H1 (cell line): ENCODE results near the gene PTK6. TPM values are rescaled to one million over a fixed set of nuclear protein-coding genes. Genes with fewer than 3 reads are reported as not detected.

ENCODE experiments used
- CTCF ChIA-PET: fragments of 300-600 bp; sonication (Branson Sonifier 250); formaldehyde crosslinking; loops from one replicate; lab custom pipeline; 2021; ENCODE audit not compliant: partially characterized antibody; lab: Charles Lee
- POLR2A ChIA-PET: fragments of 300-600 bp; sonication (Branson Sonifier 250); formaldehyde crosslinking; loops from one replicate; lab custom pipeline; 2021; ENCODE audit warnings: inconsistent platforms; ENCODE audit not compliant: partially characterized antibody; lab: Charles Lee
- DNase-seq, 2 experiments: peaks; one replicate each; pipeline versions ENCODE4 v3.0.0 to v3.0.0-alpha.2; 2010 to 2022; ENCODE audit warnings: low spot score in 2 of 2, low read depth in 1 of 2, mixed read lengths in 1 of 2
- FAIRE-seq: peaks from 2 replicates; lab custom pipeline; 2011; peaks lifted over from hg19 to GRCh38; lab: Jason Lieb, UNC
- H2AFZ ChIP-seq: 2 replicates; pipeline ENCODE4 v1.8.1; 2012; ENCODE audit warnings: low read length, inconsistent platforms
- H2AK5ac ChIP-seq: 2 replicates; pipeline ENCODE4 v1.6.1; 2013; ENCODE audit warnings: low read depth, low read length
- H2BK120ac ChIP-seq: replicated peaks from 2 replicates; pipeline ENCODE3; 2013; ENCODE audit warnings: low read depth, low read length, inconsistent platforms
- H2BK12ac ChIP-seq: 2 replicates; pipeline ENCODE4 v1.6.1; 2013; ENCODE audit warnings: low read depth, low read length
- H2BK15ac ChIP-seq: 2 replicates; pipeline ENCODE4 v1.6.1; 2013; ENCODE audit warnings: low read length
- H2BK20ac ChIP-seq: 2 replicates; pipeline ENCODE4 v1.6.1; 2013; ENCODE audit warnings: low read length
- H2BK5ac ChIP-seq: 2 replicates; pipeline ENCODE4 v1.6.1; 2013; ENCODE audit warnings: low read depth, low read length
- H3K14ac ChIP-seq: 2 replicates; pipeline ENCODE4 v1.6.1; 2013; ENCODE audit warnings: inconsistent platforms; ENCODE audit not compliant: insufficient read length
- H3K18ac ChIP-seq: 2 replicates; pipeline ENCODE4 v1.6.1; 2013; ENCODE audit warnings: low read length; ENCODE audit errors: extremely low read depth
- H3K23ac ChIP-seq: 2 replicates; pipeline ENCODE4 v1.6.1; 2013; ENCODE audit warnings: inconsistent platforms; ENCODE audit not compliant: insufficient read length
- H3K23me2 ChIP-seq: 2 replicates; pipeline ENCODE4 v1.6.1; 2013; ENCODE audit warnings: low read depth, low read length
- H3K27ac ChIP-seq: 2 replicates; pipeline ENCODE4 v1.6.1; 2011; ENCODE audit warnings: low read depth, low read length, inconsistent platforms
- H3K27me3 ChIP-seq, 4 experiments: replicated peaks in 1 of 4; 1 replicate in 1 of 4; 2 replicates in 3 of 4; pipeline versions ENCODE4 v1.6.1 to v1.8.1; 2011 to 2013; ENCODE audit warnings: low read length in 3 of 4, mild to moderate bottlenecking in 3 of 4, inconsistent platforms in 2 of 4, mixed read lengths in 2 of 4, moderate library complexity in 1 of 4; ENCODE audit not compliant: control insufficient read depth in 3 of 4, insufficient read depth in 3 of 4; ENCODE audit errors: extremely low read depth in 1 of 4
- H3K36me3 ChIP-seq, 4 experiments: 2 replicates each; pipeline versions ENCODE4 v1.6.1 to v1.8.1; 2011 to 2013; ENCODE audit warnings: mild to moderate bottlenecking in 4 of 4, low read length in 3 of 4, moderate library complexity in 2 of 4, control low read depth in 1 of 4, inconsistent platforms in 1 of 4; ENCODE audit not compliant: insufficient read depth in 4 of 4, control insufficient read depth in 2 of 4
- H3K4ac ChIP-seq: replicated peaks from 2 replicates; pipeline ENCODE3; 2013; ENCODE audit warnings: low read length, low read depth, mixed read lengths, inconsistent platforms; ENCODE audit not compliant: insufficient read length
- H3K4me1 ChIP-seq, 4 experiments: replicated peaks in 1 of 4; 1 replicate in 1 of 4; 2 replicates in 3 of 4; pipeline versions ENCODE4 v1.6.1 to v1.8.1; 2011 to 2013; ENCODE audit warnings: low read length in 3 of 4, inconsistent platforms in 2 of 4, mixed read lengths in 1 of 4; ENCODE audit not compliant: insufficient read depth in 4 of 4, control insufficient read depth in 3 of 4
- H3K4me2 ChIP-seq, 2 experiments: 2 replicates each; pipeline versions ENCODE4 v1.6.1 to v1.8.1; 2011 to 2013; ENCODE audit warnings: low read depth in 2 of 2, low read length in 2 of 2, control low read depth in 1 of 2, inconsistent platforms in 1 of 2, mild to moderate bottlenecking in 1 of 2; ENCODE audit not compliant: insufficient read depth in 1 of 2
- H3K4me3 ChIP-seq, 4 experiments: fragments of 200-600, 300-600 bp in 1 of 4; sonication (generic), shearing (Covaris generic), sonication (Bioruptor Twin) in 1 of 4; 2 replicates each; pipeline versions ENCODE4 v1.5.1 to v1.8.1; 2011 to 2016; ENCODE audit warnings: low read length in 4 of 4, low read depth in 3 of 4, control low read depth in 2 of 4, inconsistent platforms in 2 of 4, mild to moderate bottlenecking in 2 of 4, mixed read lengths in 1 of 4, moderate library complexity in 1 of 4; ENCODE audit not compliant: insufficient read depth in 2 of 4; ENCODE audit errors: extremely low read depth in 1 of 4
- H3K56ac ChIP-seq: replicated peaks from 2 replicates; pipeline ENCODE3; 2013; ENCODE audit warnings: low read depth, mild to moderate bottlenecking, mixed read lengths, low read length, inconsistent platforms; ENCODE audit not compliant: insufficient read length
- H3K79me1 ChIP-seq: 2 replicates; pipeline ENCODE4 v1.6.1; 2013; ENCODE audit warnings: low read depth, low read length, control low read depth
- H3K79me2 ChIP-seq, 2 experiments: 2 replicates each; pipeline versions ENCODE4 v1.6.1 to v1.8.1; 2012 to 2013; ENCODE audit warnings: low read length in 2 of 2, mild to moderate bottlenecking in 2 of 2, inconsistent platforms in 1 of 2; ENCODE audit not compliant: insufficient read depth in 2 of 2, control insufficient read depth in 1 of 2
- H3K9ac ChIP-seq, 4 experiments: replicated peaks in 1 of 4; 1 replicate in 1 of 4; 2 replicates in 3 of 4; pipeline versions ENCODE4 v1.6.1 to v1.8.1; 2011 to 2013; ENCODE audit warnings: low read depth in 3 of 4, low read length in 3 of 4, control low read depth in 2 of 4, mild to moderate bottlenecking in 2 of 4, moderate library complexity in 2 of 4, inconsistent platforms in 1 of 4; ENCODE audit errors: extremely low read depth in 1 of 4
- H3K9me3 ChIP-seq, 2 experiments: 2 replicates each; pipeline versions ENCODE4 v1.6.1 to v1.8.1; 2012 to 2013; ENCODE audit warnings: mild to moderate bottlenecking in 2 of 2, moderate library complexity in 2 of 2, control low read depth in 1 of 2, inconsistent platforms in 1 of 2, low read depth in 1 of 2, low read length in 1 of 2, mixed read lengths in 1 of 2; ENCODE audit not compliant: insufficient read depth in 2 of 2
- H4K20me1 ChIP-seq, 2 experiments: replicated peaks in 1 of 2; 2 replicates each; pipeline versions ENCODE3 to v1.8.1; 2011 to 2013; ENCODE audit warnings: inconsistent platforms in 2 of 2, low read length in 2 of 2, mild to moderate bottlenecking in 1 of 2; ENCODE audit not compliant: insufficient read depth in 2 of 2, control insufficient read depth in 1 of 2
- H4K5ac ChIP-seq: 2 replicates; pipeline ENCODE4 v1.6.1; 2013; ENCODE audit warnings: low read length, low read depth, mixed read lengths, inconsistent platforms; ENCODE audit not compliant: insufficient read length
- H4K8ac ChIP-seq: 2 replicates; pipeline ENCODE4 v1.8.0; 2013; ENCODE audit warnings: mild to moderate bottlenecking, moderate library complexity, low read length, inconsistent platforms; ENCODE audit not compliant: insufficient read depth; ENCODE audit errors: extremely low read depth
- H4K91ac ChIP-seq: replicated peaks from 2 replicates; pipeline ENCODE3; 2013; ENCODE audit warnings: low read length, mixed read lengths, inconsistent platforms; ENCODE audit not compliant: insufficient read length
- CHD2 ChIP-seq: IDR thresholded peaks from 2 replicates; pipeline ENCODE4 v1.6.1; 2012; ENCODE audit warnings: low read length, improper control_type of control experiment
- RBBP5 ChIP-seq: IDR thresholded peaks from 2 replicates; pipeline ENCODE4 v1.7.1; 2012; ENCODE audit warnings: low read depth, mild to moderate bottlenecking, inconsistent platforms, low read length, moderate library complexity, borderline replicate concordance
- WGBS, 2 experiments: shearing (Covaris generic) in 1 of 2; methylation state at CpG; one replicate each; pipeline versions ENCODE4 v1.1.6 to v1.1.7; 2013 to 2015; ENCODE audit warnings: low lambda C conversion rate in 2 of 2, mixed read lengths in 2 of 2, inconsistent platforms in 1 of 2, low coverage in 1 of 2, missing lambda C conversion rate in 1 of 2; ENCODE audit not compliant: insufficient replicate concordance in 2 of 2, insufficient coverage in 1 of 2, insufficient read length in 1 of 2; ENCODE audit errors: extremely low coverage in 1 of 2, missing lambda C conversion rate in 1 of 2; 5-methylcytosine and 5-hydroxymethylcytosine counted together
- polyA plus RNA-seq, 7 experiments: library from polyadenylated mRNA; depleted of rRNA in 3 of 7; stranded (reverse) in 5 of 7; unstranded in 2 of 7; fragments of >200 nt in 5 of 7; fragments of 200-250 nt in 2 of 7; gene quantifications; 1 replicate in 5 of 7; 2 replicates in 1 of 7; 4 replicates in 1 of 7; pipeline versions ENCODE4 v1.2.1 to v1.2.3, GENCODE V29; 2011 to 2013; ENCODE audit warnings: missing spikeins in 2 of 7, mixed read lengths in 2 of 7
- total RNA-seq: library from RNA; stranded (reverse); fragmentation: NEBNext Ultra II Directional; extraction: Animal tissue kit (Norgen Biotek cat#: 25700); gene quantifications from 2 replicates; pipeline ENCODE4 v1.2.1, GENCODE V29; 2021
- TF ChIP-seq, protein P1 (sequence below): IDR thresholded peaks from 2 replicates; pipeline ENCODE4 v1.6.1; 2011; ENCODE audit warnings: low read depth, mild to moderate bottlenecking, low read length; ENCODE audit not compliant: insufficient read depth

PTK6 gene
- total and polyA plus RNA-seq, 2 of the 8 experiments (the other 6 are each of a cell fraction or from before 2014, with no cell fraction given) = 0.12 to 0.19 TPM

- Histone ChIP-seq H3K23ac (no peak overlapping the region), H3K18ac (no peak overlapping the region), H3K79me1 (no peaks in the 10 kb centered on the region), H3K4me2 (no peak overlapping the region), H3K23me2 (no peaks in the 10 kb centered on the region), H3K9ac (no peak overlapping the region), H2BK15ac (no peak overlapping the region), H2BK5ac (no peak overlapping the region), H3K4ac (no peak overlapping the region), H3K56ac (no peak overlapping the region), H3K36me3 (no peaks in the 10 kb centered on the region), H3K79me2 (no peaks in the 10 kb centered on the region), H3K27ac (no peak overlapping the region), H4K91ac (no peak overlapping the region), H2BK120ac (no peak overlapping the region), H2AFZ (no peak overlapping the region), H3K4me1 (peaks cover 0 to 7% (median 5%) of the 10 kb centered on the region in 4 experiments; a peak in 6 of 7 replicates), H4K20me1 (no peaks in the 10 kb centered on the region), H2BK12ac (no peak overlapping the region), H3K14ac (no peak overlapping the region), H3K4me3 (no peak overlapping the region), H2AK5ac (no peak overlapping the region), H3K9me3 (peaks cover 0 to 6% of the 10 kb centered on the region in 2 experiments; a peak in 2 of 4 replicates), H3K27me3 (no peaks in the 10 kb centered on the region), H4K8ac (no peak overlapping the region), H2BK20ac (no peak overlapping the region), H4K5ac (no peak overlapping the region)
- DNase-seq (no peak), FAIRE-seq (no peak)
- ChIA-PET CTCF (interaction anchor here (0.7 to 1.2 kb wide), 3 partner anchors 10 to 344 kb away, joined by 3 to 10 read pairs (median 3); no protein-coding TSS in a partner anchor), POLR2A (interaction anchor here (1.2 kb wide), 1 partner anchor 14 kb away, joined by 5 read pairs; the partner anchor contains the start of gene PPDPF)
- 93% methylated on average over 30 of the region's 30 CpGs; no CpG with 5 or more reads in 1 of the 2 experiments for WGBS, 2 experiments
- TF ChIP-seq, protein P1, sequence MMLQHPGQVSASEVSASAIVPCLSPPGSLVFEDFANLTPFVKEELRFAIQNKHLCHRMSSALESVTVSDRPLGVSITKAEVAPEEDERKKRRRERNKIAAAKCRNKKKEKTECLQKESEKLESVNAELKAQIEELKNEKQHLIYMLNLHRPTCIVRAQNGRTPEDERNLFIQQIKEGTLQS = no peak
- TF ChIP-seq RBBP5 = no peak
- TF ChIP-seq CHD2 = no peak
Measured at GRCh38 chr20:63507083-63507743, 30.0 kb downstream of the PTK6 start.
